GM15510 (cell line): ENCODE results near the gene FBXL16.

Experiments
- POLR2A ChIP-seq: IDR thresholded peaks from 3 replicates; pipeline ENCODE4 v1.6.1; 2011; ENCODE audit warnings: borderline replicate concordance; ENCODE audit not compliant: insufficient read length; ENCODE audit errors: extremely low read depth

Gene FBXL16, protein sequence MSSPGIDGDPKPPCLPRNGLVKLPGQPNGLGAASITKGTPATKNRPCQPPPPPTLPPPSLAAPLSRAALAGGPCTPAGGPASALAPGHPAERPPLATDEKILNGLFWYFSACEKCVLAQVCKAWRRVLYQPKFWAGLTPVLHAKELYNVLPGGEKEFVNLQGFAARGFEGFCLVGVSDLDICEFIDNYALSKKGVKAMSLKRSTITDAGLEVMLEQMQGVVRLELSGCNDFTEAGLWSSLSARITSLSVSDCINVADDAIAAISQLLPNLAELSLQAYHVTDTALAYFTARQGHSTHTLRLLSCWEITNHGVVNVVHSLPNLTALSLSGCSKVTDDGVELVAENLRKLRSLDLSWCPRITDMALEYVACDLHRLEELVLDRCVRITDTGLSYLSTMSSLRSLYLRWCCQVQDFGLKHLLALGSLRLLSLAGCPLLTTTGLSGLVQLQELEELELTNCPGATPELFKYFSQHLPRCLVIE

DNA sequence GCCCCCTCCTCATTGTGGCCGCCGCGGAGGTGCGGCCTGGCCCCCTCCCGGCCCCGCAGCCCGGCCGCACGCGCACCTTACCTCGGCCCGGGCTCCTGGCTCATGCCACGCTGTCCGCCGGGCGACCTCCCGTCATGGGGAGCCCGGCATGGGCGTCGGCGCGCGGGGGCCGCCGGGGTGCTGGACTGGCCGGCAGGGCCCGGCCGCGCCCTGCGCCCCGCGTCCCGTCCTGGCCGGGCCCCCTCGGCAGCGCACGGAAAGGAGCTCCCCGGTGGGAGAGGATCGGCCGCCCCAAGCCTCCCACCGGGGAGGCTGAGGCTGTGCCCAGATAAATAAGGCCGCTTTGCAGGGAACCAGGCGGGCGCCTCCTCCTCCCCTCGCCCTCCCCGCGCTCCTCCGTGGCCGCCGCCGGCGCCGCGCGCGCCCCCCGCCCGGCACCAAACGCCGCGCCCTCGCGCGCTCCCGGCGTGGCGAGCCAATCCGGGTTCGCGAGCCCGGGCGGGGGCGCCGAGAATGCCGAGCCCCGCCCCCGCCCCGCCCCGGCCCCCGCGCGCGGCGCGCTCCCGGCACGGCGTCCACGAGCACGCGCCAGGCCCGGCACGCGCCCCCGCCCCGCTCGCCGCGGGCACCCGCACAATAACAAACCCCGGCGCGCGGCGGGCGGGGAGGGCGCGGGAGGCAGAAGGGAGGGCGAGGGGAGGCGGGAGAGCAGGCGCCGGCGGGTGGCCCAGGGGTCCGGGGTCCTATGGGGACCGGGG is at the start of gene FBXL16:
FBXL16 (minus strand) TSS at position 371 of the 758 bp plus-strand sequence. CDS start 8,396 bp downstream, outside the sequence.
- TF ChIP-seq POLR2A = no peak

GRCh38 chr16:754656-755055 is 49.1 kb upstream of the FBXL16 start:
- no peak for TF ChIP-seq POLR2A

DNA sequence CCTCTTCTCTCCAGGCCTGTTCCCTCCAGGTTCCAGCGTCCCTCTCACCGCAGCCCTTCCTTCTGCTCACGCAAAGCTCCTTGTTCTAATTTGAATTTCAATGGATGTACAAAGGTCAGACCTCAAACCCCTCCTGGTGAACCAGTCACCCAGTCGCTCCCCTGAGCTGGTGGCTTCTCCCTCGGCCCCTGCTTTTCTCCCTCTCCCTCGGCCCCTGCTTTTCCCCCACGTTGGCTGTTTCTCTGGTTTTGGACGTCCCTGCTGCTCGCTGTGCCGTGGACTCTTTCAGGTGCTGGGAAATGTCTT is 46.4 kb upstream of the FBXL16 start:
- TF ChIP-seq POLR2A = no peak

DNA sequence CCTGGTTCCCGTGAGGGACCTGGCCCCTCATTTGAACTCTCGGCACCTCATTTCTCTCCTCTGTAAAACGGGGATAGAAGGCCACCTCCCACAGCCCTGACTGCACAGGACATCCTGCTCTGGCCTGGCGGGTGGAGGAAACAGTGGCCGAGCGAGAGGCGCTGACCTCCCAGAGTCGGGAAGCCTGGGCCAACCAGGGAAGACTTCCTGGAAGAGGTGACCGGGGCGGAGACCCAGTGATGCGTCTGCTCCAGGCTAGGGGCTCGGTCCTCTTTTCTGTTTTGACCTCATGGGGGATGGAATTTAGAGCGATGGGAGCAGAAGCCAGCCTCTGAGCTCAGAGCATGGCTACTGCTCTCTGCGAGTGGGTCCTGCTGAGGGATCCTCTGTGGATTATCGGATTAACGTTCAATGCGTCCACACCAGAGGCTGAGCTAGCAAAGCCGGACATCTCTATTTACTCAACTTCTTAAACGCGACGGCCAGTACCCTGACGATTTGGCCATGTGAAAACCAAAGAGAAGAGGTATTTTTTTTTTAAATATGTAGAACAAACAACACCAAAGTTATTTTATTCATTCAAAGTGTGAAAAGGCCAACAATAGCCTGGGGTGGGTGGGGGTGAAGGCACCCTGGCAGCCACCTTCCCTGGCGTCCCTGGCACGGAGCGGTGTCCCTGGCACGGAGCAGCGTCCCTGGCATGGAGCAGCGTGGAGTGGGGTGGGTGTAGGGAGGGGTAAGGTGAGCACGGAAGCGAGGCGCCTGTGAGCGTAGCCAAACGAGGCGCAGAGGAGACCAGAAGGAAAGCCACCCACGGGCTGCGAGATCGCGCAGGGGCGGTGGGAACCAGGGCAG is 45.8 kb upstream of the FBXL16 start:
- TF ChIP-seq POLR2A = no peak

- no peak for TF ChIP-seq POLR2A
Observed at GRCh38 chr16:750485-750884, 44.9 kb upstream of the FBXL16 start.

GRCh38 chr16:749010-749409 is 43.4 kb upstream of the FBXL16 start:
- TF ChIP-seq POLR2A = no peak

DNA sequence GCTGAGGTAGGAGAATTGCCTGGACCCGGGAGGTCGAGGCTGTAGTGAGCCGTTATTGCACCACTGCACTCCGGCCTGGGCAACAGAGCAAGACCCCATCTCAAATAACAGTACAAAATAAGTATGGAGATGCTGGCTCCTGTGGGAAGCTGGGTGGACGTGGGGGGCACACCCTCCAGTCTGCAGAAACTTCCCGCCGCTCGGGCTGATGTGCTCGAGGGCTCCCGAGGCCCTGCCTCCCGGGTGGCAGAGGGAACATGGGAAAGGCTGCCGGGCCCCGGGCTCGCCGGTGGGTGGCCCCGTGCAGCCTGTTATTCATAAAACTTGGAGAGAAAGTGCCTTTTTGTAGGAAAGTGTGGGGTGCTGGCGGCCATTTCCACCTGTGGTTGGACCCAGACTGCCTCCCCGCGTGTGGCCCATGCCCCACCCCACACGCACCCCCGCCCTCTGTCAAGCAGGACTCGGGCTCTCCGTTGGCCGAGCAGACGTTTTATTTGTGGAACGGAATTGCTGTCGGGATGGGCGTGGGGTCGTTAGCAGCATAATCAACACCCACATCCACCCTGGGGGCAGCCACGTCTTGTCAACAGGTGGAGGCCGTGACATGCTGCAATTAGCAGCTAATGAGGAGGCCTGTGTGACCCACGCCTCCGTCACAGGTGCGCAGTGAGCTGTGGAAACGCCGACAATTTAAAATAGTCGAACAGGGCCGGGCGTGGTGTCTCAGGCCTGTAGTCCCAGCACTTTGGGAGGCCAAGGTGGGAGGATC is 42.6 kb upstream of the FBXL16 start:
- no peak for TF ChIP-seq POLR2A

GRCh38 chr16:746637-747036 is 41.0 kb upstream of the FBXL16 start:
- no peak for TF ChIP-seq POLR2A

- TF ChIP-seq POLR2A = no peak
Observed at GRCh38 chr16:745739-746138, 40.1 kb upstream of the FBXL16 start.

DNA sequence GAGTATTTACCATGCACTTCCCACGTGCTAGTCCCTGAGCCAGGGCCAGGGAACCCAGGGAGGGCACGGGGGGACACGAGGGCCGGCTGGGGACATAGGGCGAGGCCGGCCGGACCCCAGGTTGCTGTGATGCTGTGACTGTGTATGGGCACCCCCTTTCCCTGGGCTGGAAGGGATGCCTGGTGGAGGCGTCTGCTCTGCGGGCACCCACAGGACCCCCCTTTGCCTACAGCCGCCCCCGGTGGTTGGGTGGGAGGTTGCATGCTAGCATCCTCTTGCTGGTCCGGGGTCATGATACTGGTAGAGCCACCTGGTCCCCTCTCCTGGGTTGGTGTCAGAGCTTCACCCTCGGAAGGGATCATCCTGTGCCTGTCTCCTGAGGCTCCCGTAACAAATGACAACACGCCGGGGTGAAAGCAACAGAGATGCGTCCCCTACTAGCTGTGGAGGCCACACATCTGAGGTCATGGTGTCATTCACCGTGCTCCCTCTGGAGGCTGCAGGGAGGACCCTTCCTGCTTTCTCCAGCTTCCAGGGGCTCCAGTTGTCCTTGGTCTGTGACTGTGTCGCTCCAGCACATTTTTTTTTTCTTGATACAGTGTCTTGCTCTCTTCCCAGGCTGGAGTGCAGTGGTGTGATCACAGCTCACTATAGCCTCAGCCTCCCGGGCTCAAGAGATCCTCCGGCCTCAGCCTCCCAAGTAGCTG is 38.3 kb upstream of the FBXL16 start:
- no peak for TF ChIP-seq POLR2A

- no peak for TF ChIP-seq POLR2A
Observed at GRCh38 chr16:741986-742629, 36.5 kb upstream of the FBXL16 start.

GRCh38 chr16:740764-741505 is 35.3 kb upstream of the FBXL16 start, which contains the start of gene CIAO3:
Gene CIAO3 (minus strand): TSS chr16:740997. CDS start chr16:740985, 12 bp downstream.
- TF ChIP-seq POLR2A = peak; percentile 74

GRCh38 chr16:740459-740763 is 34.8 kb upstream of the FBXL16 start:
- no peak for TF ChIP-seq POLR2A
